Thyroid gland (tissue), 4 donors: ENCODE measurements around the gene VAV3.

Experiments used
- CTCF ChIP-seq, 6 experiments: fragments of 200-600 bp in 3 of 6; fragments of 450-650 bp in 3 of 6; sonication (generic) in 3 of 6; IDR thresholded peaks; one replicate each; pipeline ENCODE4 v1.5.1; 2016 to 2019; ENCODE audit warnings: antibody characterized with exemption in 6 of 6, mild to moderate bottlenecking in 2 of 6, inconsistent platforms in 1 of 6, moderate library complexity in 1 of 6
- POLR2A ChIP-seq, 2 donors: fragments of 450-650 bp; IDR thresholded peaks; one replicate each; pipeline ENCODE4 v1.6.1; 2017; ENCODE audit warnings: antibody characterized with exemption in 2 of 2, mild to moderate bottlenecking in 2 of 2, moderate library complexity in 1 of 2

- TF ChIP-seq POLR2A (IDR thresholded peaks at IDR 0.05) = no peak
- no peak for TF ChIP-seq CTCF (IDR thresholded peaks at IDR 0.05)
These were observed 341.5 kb downstream of the VAV3 start for GRCh38 chr1:107623431-107623830.
